Fibroblast of villous mesenchyme (primary cell): ENCODE measurements around the gene CIC. TPM values are rescaled to one million over a fixed set of nuclear protein-coding genes. Genes with fewer than 3 reads are reported as not detected.

ENCODE experiments used
- DNase-seq: peaks from one replicate; pipeline ENCODE4 v3.0.0-alpha.2; 2010; ENCODE audit warnings: low read depth
- H3K4me3 ChIP-seq: 2 replicates; pipeline ENCODE4 v1.5.1; 2011; ENCODE audit warnings: low read depth, mild to moderate bottlenecking, low read length
- CTCF ChIP-seq: IDR thresholded peaks from 2 replicates; pipeline ENCODE4 v1.5.1; 2012; ENCODE audit warnings: low read depth, mild to moderate bottlenecking, low read length; ENCODE audit not compliant: insufficient read depth
- total RNA-seq: library from RNA; depleted of rRNA; stranded (reverse); fragments of >200 nt; gene quantifications from 2 replicates; pipeline ENCODE4 v1.2.3, GENCODE V29; 2012

The CIC gene
- total RNA-seq, 1 donor, result 23.7 TPM

DNA sequence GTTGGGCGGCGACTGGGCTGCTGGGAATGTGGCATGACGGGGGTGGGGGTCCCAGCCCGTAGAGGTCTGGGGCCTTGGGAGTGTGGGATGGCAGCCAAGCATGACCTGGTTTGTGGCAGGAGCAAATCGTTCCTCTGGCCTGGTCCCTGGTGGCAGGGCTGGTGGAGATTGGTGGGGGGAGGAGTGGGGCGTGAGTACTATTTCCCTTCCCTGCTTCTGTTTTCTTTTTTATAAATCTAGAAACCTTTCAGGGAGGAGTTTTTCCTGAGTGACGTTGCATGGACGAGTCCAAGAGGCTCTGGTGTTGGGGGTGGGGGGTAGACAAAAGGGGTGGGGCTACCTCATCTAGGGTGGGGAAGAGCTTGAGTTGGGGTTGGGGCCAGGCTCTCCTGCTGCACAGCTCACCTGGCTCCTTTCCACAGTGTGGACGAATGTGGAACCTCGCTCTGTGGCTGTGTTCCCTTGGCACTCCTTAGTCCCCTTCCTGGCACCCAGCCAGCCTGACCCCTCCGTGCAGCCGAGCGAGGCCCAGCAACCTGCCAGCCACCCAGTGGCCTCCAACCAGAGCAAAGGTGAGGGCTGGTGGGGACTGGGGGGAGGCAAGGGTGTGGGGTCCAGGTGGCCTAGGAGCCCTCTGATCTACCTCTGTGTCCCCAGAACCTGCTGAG lies 17.4 kb downstream of the CIC start:
- H3K4me3 ChIP-seq, result no peak overlapping the region
- TF ChIP-seq CTCF, result no peak
- no peak for DNase-seq

DNA sequence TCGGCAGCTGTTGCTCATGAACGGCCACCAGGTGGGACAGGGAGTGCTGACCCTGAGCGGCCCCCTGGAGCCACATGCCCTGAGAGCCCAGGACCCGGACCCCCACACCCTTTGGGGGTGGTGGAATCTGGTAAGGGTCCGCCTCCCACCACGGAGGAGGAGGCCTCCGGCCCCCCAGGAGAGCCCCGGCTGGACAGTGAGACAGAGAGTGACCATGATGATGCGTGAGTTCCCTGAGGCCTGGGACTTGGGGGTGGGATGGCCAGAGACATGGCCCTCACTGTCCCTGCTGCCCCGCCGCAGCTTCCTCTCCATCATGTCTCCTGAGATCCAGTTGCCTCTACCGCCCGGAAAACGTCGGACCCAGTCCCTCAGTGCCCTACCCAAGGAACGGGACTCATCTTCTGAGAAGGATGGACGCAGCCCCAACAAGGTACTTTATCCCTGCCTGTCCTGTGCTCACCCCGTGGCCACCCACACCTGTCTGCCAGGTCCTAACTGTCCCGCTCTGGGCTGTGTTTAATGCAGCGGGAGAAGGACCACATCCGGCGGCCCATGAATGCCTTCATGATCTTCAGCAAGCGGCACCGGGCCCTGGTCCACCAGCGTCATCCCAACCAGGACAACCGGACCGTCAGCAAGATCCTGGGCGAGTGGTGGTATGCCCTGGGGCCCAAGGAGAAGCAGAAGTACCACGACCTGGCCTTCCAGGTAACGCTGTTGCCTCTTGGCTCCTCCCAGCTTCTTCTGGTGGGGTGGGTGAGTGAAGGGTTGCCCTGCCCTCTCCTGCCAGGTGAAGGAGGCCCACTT lies 18.2 kb downstream of the CIC start:
- no peak for TF ChIP-seq CTCF
- DNase-seq, result no peak
- H3K4me3 ChIP-seq, result no peak overlapping the region

GRCh38 chr19:42287827-42288107 lies 18.7 kb downstream of the CIC start:
- no peak overlapping the region for H3K4me3 ChIP-seq
- TF ChIP-seq CTCF, result no peak
- DNase-seq, result no peak

- H3K4me3 ChIP-seq, result no peak overlapping the region
- DNase-seq, result no peak
- TF ChIP-seq CTCF, result no peak
These were observed 19.3 kb downstream of the CIC start for GRCh38 chr19:42288387-42288786.

DNA sequence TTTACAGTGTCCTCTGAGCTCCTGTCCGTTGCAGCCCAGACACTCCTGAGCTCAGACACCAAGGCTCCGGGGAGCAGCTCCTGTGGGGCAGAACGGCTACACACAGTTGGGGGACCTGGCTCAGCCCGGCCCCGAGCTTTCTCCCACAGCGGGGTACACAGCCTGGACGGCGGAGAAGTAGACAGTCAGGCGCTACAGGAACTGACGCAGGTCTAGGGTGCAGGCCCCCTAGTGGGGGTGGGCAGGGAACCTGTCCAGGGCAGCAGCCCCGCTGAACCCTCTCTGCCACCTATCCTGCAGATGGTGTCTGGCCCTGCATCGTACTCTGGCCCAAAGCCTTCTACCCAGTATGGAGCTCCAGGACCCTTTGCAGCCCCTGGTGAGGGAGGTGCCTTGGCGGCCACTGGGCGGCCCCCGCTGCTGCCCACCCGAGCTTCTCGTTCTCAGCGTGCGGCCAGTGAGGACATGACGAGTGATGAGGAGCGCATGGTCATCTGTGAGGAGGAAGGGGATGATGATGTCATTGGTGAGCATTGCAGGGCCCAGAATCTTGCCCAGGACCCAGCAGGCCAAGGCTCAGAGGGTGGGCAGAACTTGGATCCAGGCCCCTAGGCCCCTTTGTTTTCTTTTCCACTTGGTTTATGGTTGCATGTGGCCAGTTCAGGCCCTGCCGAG lies 20.0 kb downstream of the CIC start:
- TF ChIP-seq CTCF, result no peak
- DNase-seq, result no peak
- no peak overlapping the region for H3K4me3 ChIP-seq

DNA sequence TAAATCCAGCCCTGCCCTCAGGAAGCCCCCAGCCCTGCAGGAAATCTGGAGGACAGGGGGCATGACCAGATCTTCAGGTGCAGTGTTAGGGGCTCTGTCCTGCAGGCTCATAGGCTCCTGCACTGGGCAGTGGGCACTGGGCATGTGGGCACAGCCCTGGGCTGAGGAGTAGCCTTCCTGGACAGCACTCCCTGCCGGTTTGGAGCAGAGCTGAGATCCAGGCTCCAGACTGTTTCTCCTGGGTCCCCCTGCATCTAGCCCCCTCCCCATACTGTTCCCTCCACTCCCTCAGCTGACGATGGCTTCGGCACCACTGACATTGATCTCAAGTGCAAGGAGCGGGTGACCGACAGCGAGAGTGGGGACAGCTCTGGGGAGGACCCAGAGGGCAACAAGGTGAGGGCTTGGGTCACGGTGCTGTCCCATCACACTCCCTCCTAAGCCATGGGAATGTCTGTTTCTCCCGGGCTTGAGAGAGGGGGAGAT lies 20.5 kb downstream of the CIC start:
- no peak overlapping the region for H3K4me3 ChIP-seq
- no peak for TF ChIP-seq CTCF
- no peak for DNase-seq
